Renal cortex interstitium (tissue), 11 donors: Measurements from ENCODE around the gene CRIP1. TPM values are rescaled to one million over a fixed set of nuclear protein-coding genes. Genes with fewer than 3 reads are reported as not detected.

Experiments
- DNase-seq, 11 donors: peaks; one replicate each; pipeline ENCODE4 v3.0.0-alpha.2; 2013; ENCODE audit warnings: low read depth in 9 of 11, low spot score in 4 of 11; ENCODE audit errors: extremely low read depth in 1 of 11
- polyA plus RNA-seq, 3 donors: library from polyadenylated mRNA; unstranded; fragments of 120-200 nt; gene quantifications; one replicate each; pipeline ENCODE4 v1.2.1, GENCODE V29; 2013; ENCODE audit not compliant: insufficient read length in 3 of 3

The CRIP1 gene
- polyA plus RNA-seq, 3 donors = 24.0 to 49.2 (median 36.3) TPM

GRCh38 chr14:105465209-105466031 is 21.3 kb upstream of the CRIP1 start:
- no peak for DNase-seq

- DNase-seq = no peak
These were observed 20.0 kb upstream of the CRIP1 start for GRCh38 chr14:105466531-105467248.

- no peak for DNase-seq
These were observed 19.3 kb upstream of the CRIP1 start for GRCh38 chr14:105467249-105467941.

GRCh38 chr14:105467942-105468471 is 18.7 kb upstream of the CRIP1 start:
- DNase-seq = no peak

- no peak for DNase-seq
These were observed 18.0 kb upstream of the CRIP1 start for GRCh38 chr14:105468621-105469241.

- DNase-seq = no peak
These were observed 17.0 kb upstream of the CRIP1 start for GRCh38 chr14:105469456-105470349.

- DNase-seq = no peak
These were observed 16.1 kb upstream of the CRIP1 start for GRCh38 chr14:105470350-105471296.

GRCh38 chr14:105471297-105471821 is 15.3 kb upstream of the CRIP1 start:
- DNase-seq = no peak

- no peak for DNase-seq
These were observed 14.7 kb upstream of the CRIP1 start for GRCh38 chr14:105471823-105472485.

- no peak for DNase-seq
These were observed 14.1 kb upstream of the CRIP1 start for GRCh38 chr14:105472486-105472991.

- DNase-seq = no peak
These were observed 13.5 kb upstream of the CRIP1 start for GRCh38 chr14:105473033-105473676.

GRCh38 chr14:105473677-105474482 is 12.8 kb upstream of the CRIP1 start:
- peak in 10 of 11 donors; percentile 88 to 95 (median 91) for DNase-seq

GRCh38 chr14:105474483-105475268 is 12.0 kb upstream of the CRIP1 start, which contains the start of gene CRIP2:
Gene CRIP2, plus strand, starts transcription at chr14:105474821. Its CDS starts 42 bp downstream, at chr14:105474863.
- DNase-seq = no peak
